ENCODE data around the gene KREMEN2.

DNA sequence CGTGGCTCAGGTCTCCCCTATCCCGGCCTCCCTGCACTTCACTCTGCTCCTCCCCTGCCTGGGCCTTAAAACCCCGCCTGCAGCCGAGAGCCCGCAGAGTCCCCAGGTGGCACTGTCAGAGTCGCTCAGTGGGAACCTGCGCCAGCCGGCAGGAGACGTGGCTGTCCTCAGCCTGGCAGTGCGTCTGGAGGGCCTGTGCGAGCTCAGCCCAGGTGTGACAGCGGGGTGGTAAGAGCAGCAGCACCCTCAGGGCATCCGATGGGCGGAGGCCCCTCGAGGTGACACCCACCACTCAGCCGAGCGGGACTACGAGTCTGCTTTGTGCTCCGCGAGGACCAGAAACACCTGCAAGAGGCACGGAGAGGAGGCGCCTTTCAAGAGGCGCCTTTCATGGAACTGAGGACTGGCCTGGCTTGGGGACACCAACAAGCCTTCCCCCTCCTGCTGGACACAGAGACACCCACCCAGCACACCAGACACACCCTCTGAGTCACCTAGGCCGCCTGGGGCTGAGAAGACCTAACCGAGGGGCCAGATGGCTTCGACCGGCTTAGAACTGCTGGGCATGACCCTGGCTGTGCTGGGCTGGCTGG, 48.8 kb downstream of the KREMEN2 start, which contains the start of gene CLDN9:
- TF ChIP-seq, protein P1, sequence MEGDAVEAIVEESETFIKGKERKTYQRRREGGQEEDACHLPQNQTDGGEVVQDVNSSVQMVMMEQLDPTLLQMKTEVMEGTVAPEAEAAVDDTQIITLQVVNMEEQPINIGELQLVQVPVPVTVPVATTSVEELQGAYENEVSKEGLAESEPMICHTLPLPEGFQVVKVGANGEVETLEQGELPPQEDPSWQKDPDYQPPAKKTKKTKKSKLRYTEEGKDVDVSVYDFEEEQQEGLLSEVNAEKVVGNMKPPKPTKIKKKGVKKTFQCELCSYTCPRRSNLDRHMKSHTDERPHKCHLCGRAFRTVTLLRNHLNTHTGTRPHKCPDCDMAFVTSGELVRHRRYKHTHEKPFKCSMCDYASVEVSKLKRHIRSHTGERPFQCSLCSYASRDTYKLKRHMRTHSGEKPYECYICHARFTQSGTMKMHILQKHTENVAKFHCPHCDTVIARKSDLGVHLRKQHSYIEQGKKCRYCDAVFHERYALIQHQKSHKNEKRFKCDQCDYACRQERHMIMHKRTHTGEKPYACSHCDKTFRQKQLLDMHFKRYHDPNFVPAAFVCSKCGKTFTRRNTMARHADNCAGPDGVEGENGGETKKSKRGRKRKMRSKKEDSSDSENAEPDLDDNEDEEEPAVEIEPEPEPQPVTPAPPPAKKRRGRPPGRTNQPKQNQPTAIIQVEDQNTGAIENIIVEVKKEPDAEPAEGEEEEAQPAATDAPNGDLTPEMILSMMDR (IDR thresholded peaks at IDR 0.05): no peak
- no peak for TF ChIP-seq POLR2AphosphoS5 (IDR thresholded peaks at IDR 0.05)
- TF ChIP-seq POLR2A (IDR thresholded peaks at IDR 0.05): no peak
- no peak for TF ChIP-seq EP300 (IDR thresholded peaks at IDR 0.05)
